ENCODE results near the gene DCUN1D2.

GRCh38 chr13:113420232-113420631 lies 70.3 kb downstream of the DCUN1D2 start:
- TF ChIP-seq CTCF (IDR thresholded peaks at IDR 0.05 in 8 of 11, conservative IDR thresholded peaks at IDR 0.05 in 3 of 11) (no peak), POLR2A (IDR thresholded peaks at IDR 0.05) (no peak)

Measured in spleen (tissue), 7 donors.